Measurements from ENCODE around the gene ATP6AP1.
A peak's percentile ranks its signal among the peaks of the same experiment; 100 is the strongest.

ATP6AP1 gene

GRCh38 chrX:154436983-154437752 is 8.7 kb downstream of the ATP6AP1 start, which contains the start of gene GDI1 (continued):
- TF ChIP-seq ZBTB26 (tag by site-specific recombination; optimal IDR thresholded peaks at IDR 0.05) (peak; percentile 67), SCRT1 (tag by site-specific recombination; IDR thresholded peaks at IDR 0.05; ENCODE audit: borderline replicate concordance) (no peak), ZNF660 (tag by site-specific recombination; IDR thresholded peaks at IDR 0.05) (no peak), GLIS1 (tag by site-specific recombination; IDR thresholded peaks at IDR 0.05) (peak; percentile 26; the same call in 1 of the 2 replicates), OSR2 (tag by site-specific recombination; IDR thresholded peaks at IDR 0.05) (no peak), ZFP69B (tag by site-specific recombination; IDR thresholded peaks at IDR 0.05) (no peak), GLIS2 (tag by site-specific recombination; IDR thresholded peaks at IDR 0.05) (peak; percentile 71; the same call in 1 of the 2 replicates), KLF10 (tag by site-specific recombination; IDR thresholded peaks at IDR 0.05) (no peak; the same call in 1 of the 2 replicates), KLF17 (tag by site-specific recombination; IDR thresholded peaks at IDR 0.05) (peak; percentile 73), ZNF501 (tag by site-specific recombination; IDR thresholded peaks at IDR 0.05) (peak; percentile 22; the same call in 1 of the 2 replicates), ZNF184 (tag by site-specific recombination; IDR thresholded peaks at IDR 0.05) (no peak), ZNF664 (tag by site-specific recombination; IDR thresholded peaks at IDR 0.05) (no peak), ZNF704 (tag by site-specific recombination; IDR thresholded peaks at IDR 0.05) (no peak), ZNF76 (tag by site-specific recombination; IDR thresholded peaks at IDR 0.05; ENCODE audit: borderline replicate concordance, low read depth) (no peak), SP3 (tag by site-specific recombination; IDR thresholded peaks at IDR 0.05) (no peak; the same call in 1 of the 2 replicates), ZNF48 (tag by site-specific recombination; IDR thresholded peaks at IDR 0.05) (no peak), SCRT2 (tag by site-specific recombination; IDR thresholded peaks at IDR 0.05) (no peak), ZNF658 (tag by site-specific recombination; IDR thresholded peaks at IDR 0.05) (no peak), ZNF624 (tag by site-specific recombination; IDR thresholded peaks at IDR 0.05) (no peak), ZNF335 (tag by site-specific recombination; conservative IDR thresholded peaks at IDR 0.05) (peak; percentile 69), ZNF133 (tag by site-specific recombination; IDR thresholded peaks at IDR 0.05) (no peak), ZBTB10 (tag by site-specific recombination; IDR thresholded peaks at IDR 0.05) (peak; percentile 62; the same call in 1 of the 2 replicates), ZNF837 (tag by site-specific recombination; IDR thresholded peaks at IDR 0.05) (no peak), ZNF292 (tag by site-specific recombination; IDR thresholded peaks at IDR 0.05; ENCODE audit: borderline replicate concordance, low read depth) (no peak), YY2 (tag by site-specific recombination; IDR thresholded peaks at IDR 0.05) (peak; percentile 82), ZNF280C (tag by site-specific recombination; IDR thresholded peaks at IDR 0.05) (no peak), ZIC2 (tag by site-specific recombination; IDR thresholded peaks at IDR 0.05) (no peak)
- TF ChIP-seq, protein P1, sequence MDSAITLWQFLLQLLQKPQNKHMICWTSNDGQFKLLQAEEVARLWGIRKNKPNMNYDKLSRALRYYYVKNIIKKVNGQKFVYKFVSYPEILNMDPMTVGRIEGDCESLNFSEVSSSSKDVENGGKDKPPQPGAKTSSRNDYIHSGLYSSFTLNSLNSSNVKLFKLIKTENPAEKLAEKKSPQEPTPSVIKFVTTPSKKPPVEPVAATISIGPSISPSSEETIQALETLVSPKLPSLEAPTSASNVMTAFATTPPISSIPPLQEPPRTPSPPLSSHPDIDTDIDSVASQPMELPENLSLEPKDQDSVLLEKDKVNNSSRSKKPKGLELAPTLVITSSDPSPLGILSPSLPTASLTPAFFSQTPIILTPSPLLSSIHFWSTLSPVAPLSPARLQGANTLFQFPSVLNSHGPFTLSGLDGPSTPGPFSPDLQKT (IDR thresholded peaks at IDR 0.05; ENCODE audit: borderline replicate concordance, low read depth, low read length) = no peak
- TF ChIP-seq, protein P2, sequence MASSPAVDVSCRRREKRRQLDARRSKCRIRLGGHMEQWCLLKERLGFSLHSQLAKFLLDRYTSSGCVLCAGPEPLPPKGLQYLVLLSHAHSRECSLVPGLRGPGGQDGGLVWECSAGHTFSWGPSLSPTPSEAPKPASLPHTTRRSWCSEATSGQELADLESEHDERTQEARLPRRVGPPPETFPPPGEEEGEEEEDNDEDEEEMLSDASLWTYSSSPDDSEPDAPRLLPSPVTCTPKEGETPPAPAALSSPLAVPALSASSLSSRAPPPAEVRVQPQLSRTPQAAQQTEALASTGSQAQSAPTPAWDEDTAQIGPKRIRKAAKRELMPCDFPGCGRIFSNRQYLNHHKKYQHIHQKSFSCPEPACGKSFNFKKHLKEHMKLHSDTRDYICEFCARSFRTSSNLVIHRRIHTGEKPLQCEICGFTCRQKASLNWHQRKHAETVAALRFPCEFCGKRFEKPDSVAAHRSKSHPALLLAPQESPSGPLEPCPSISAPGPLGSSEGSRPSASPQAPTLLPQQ (tag by site-specific recombination; IDR thresholded peaks at IDR 0.05) = 0 out of 2 replicates have a peak, but pooled peaks have one; percentile 22
